ENCODE data around the gene CCDC194.

GRCh38 chr19:17418710-17419109 is 24.7 kb upstream of the CCDC194 start:
- TF ChIP-seq, protein P1, sequence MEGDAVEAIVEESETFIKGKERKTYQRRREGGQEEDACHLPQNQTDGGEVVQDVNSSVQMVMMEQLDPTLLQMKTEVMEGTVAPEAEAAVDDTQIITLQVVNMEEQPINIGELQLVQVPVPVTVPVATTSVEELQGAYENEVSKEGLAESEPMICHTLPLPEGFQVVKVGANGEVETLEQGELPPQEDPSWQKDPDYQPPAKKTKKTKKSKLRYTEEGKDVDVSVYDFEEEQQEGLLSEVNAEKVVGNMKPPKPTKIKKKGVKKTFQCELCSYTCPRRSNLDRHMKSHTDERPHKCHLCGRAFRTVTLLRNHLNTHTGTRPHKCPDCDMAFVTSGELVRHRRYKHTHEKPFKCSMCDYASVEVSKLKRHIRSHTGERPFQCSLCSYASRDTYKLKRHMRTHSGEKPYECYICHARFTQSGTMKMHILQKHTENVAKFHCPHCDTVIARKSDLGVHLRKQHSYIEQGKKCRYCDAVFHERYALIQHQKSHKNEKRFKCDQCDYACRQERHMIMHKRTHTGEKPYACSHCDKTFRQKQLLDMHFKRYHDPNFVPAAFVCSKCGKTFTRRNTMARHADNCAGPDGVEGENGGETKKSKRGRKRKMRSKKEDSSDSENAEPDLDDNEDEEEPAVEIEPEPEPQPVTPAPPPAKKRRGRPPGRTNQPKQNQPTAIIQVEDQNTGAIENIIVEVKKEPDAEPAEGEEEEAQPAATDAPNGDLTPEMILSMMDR (IDR thresholded peaks at IDR 0.05): no peak
- TF ChIP-seq POLR2A (IDR thresholded peaks at IDR 0.05): no peak
